ENCODE data around the gene CST7.

CST7 gene

GRCh38 chr20:24985802-24986201, 36.7 kb downstream of the CST7 start:
- Histone ChIP-seq H3K4me3 (ENCODE audit: low read length) (no peak overlapping the region), H3K4me1 (ENCODE audit: insufficient read depth, low read length) (no peaks in the 10 kb centered on the region), H3K9ac (ENCODE audit: low read depth, low read length) (no peak overlapping the region), H3K27ac (ENCODE audit: low read length) (no peak overlapping the region), H3K27me3 (ENCODE audit: insufficient read depth, low read length) (no peaks in the 10 kb centered on the region), H3K9me3 (ENCODE audit: insufficient read depth, low read depth, low read length) (no peaks in the 10 kb centered on the region), H3K36me3 (ENCODE audit: insufficient read depth, low read depth, low read length) (peaks cover 23% of the 10 kb centered on the region)

GRCh38 chr20:24986436-24987015, 37.5 kb downstream of the CST7 start:
- no peak overlapping the region for H3K4me3 ChIP-seq (ENCODE audit: low read length)
- no peaks in the 10 kb centered on the region for H3K9me3 ChIP-seq (ENCODE audit: insufficient read depth, low read depth, low read length)
- H3K9ac ChIP-seq (ENCODE audit: low read depth, low read length): no peak overlapping the region
- peaks cover 16% of the 10 kb centered on the region; the same call in 1 of the 2 replicates for H3K36me3 ChIP-seq (ENCODE audit: insufficient read depth, low read depth, low read length)
- no peak overlapping the region for H3K27ac ChIP-seq (ENCODE audit: low read length)
- H3K27me3 ChIP-seq (ENCODE audit: insufficient read depth, low read length): no peaks in the 10 kb centered on the region
- H3K4me1 ChIP-seq (ENCODE audit: insufficient read depth, low read length): no peaks in the 10 kb centered on the region

DNA sequence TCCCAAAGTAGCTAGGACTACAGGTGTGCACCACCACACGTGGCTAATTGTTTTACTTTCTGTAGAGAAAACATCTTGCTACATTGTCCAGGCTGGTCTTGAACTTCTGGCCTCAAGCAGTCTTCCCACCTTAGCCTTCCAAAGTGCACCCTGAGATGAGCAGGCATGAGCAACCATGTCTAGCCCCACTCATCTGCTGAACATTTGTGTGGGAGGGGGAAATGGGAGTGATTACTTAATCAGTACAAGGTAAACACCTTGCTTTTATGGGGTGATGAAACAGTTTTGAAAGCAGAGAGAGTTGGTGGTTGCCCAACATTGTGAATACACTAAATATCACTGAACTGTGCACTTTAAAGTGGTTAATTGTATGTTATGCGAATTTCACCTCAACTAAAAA, 38.2 kb downstream of the CST7 start:
- H3K27me3 ChIP-seq (ENCODE audit: insufficient read depth, low read length): no peaks in the 10 kb centered on the region
- no peaks in the 10 kb centered on the region for H3K9me3 ChIP-seq (ENCODE audit: insufficient read depth, low read depth, low read length)
- no peak overlapping the region for H3K27ac ChIP-seq (ENCODE audit: low read length)
- H3K9ac ChIP-seq (ENCODE audit: low read depth, low read length): no peak overlapping the region
- no peak overlapping the region for H3K4me3 ChIP-seq (ENCODE audit: low read length)
- no peaks in the 10 kb centered on the region for H3K4me1 ChIP-seq (ENCODE audit: insufficient read depth, low read length)
- H3K36me3 ChIP-seq (ENCODE audit: insufficient read depth, low read depth, low read length): peaks cover 9% of the 10 kb centered on the region; the same call in 1 of the 2 replicates

DNA sequence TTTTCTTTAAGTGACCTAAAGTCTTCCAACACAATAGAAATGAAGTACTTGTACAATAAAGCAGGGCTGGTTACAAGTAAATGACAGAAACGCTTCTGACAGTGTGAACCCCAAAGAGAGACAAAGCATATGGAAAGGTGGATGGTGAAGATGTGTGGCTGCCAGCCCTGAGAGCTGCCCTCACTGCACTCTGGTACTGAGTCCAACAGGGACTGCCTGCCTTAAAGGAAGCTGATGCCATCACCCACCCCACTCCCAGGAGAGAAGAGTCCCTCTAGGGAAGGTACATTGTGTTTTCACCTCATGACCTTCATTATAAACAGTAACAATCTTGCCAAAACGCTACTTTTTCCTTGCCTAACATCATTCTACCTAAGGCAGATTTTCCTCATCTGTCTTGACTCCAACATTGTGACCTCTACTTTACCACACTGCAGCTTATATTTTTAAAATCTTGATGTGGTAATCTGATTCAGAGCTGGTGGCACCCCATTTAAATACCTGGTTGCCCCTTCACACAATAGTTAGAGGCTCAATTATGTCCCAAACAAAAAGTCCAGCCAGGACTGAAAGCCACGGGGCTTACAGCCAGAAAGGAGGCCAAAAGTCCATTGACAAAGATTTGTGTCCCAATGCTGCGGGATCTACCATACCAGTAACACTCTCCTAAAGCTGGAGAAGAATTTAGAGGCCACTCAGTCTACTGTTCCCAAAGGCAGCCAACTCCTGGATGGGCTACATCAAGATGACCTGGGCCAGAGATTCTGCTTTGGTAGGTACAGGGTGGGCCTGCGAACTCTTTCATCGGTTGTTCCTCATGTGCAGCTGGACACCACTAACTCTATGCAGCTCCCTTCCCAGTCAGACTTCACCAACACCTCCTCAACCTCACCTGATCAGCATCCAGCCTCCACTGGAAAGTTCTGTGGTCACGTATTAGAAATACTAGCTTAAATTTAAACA, 39.1 kb downstream of the CST7 start:
- Histone ChIP-seq H3K4me3 (ENCODE audit: low read length) (no peak overlapping the region), H3K36me3 (ENCODE audit: insufficient read depth, low read depth, low read length) (peaks cover 3% of the 10 kb centered on the region; the same call in 1 of the 2 replicates), H3K9me3 (ENCODE audit: insufficient read depth, low read depth, low read length) (no peaks in the 10 kb centered on the region), H3K4me1 (ENCODE audit: insufficient read depth, low read length) (peaks cover 2% of the 10 kb centered on the region; the same call in 1 of the 2 replicates), H3K27me3 (ENCODE audit: insufficient read depth, low read length) (no peaks in the 10 kb centered on the region), H3K27ac (ENCODE audit: low read length) (no peak overlapping the region), H3K9ac (ENCODE audit: low read depth, low read length) (no peak overlapping the region)

DNA sequence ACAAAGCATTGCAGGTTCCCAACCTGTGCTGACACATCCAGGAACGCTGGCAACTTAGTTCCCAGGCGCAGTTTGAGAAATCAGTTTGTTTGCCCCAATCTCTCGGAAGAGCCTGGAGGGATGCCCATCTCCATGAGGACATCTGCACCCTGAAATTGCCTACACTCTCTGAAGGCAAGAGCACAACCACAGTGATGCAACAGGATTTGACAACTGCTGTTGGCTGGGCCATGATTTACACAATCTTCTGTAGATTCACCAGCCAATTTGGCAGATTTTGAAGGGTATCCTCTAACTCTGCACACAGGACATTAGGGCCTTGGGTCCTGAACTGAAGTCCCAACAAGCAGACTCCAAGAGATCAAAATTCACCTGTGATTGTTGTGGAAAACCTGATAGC, 40.1 kb downstream of the CST7 start:
- Histone ChIP-seq H3K27ac (ENCODE audit: low read length) (no peak overlapping the region), H3K9me3 (ENCODE audit: insufficient read depth, low read depth, low read length) (no peaks in the 10 kb centered on the region), H3K27me3 (ENCODE audit: insufficient read depth, low read length) (no peaks in the 10 kb centered on the region), H3K9ac (ENCODE audit: low read depth, low read length) (no peak overlapping the region), H3K4me1 (ENCODE audit: insufficient read depth, low read length) (peaks cover 2% of the 10 kb centered on the region; the same call in 1 of the 2 replicates), H3K4me3 (ENCODE audit: low read length) (no peak overlapping the region), H3K36me3 (ENCODE audit: insufficient read depth, low read depth, low read length) (no peaks in the 10 kb centered on the region; the same call in 1 of the 2 replicates)

- Histone ChIP-seq H3K9ac (ENCODE audit: low read depth, low read length) (no peak overlapping the region), H3K27me3 (ENCODE audit: insufficient read depth, low read length) (no peaks in the 10 kb centered on the region), H3K9me3 (ENCODE audit: insufficient read depth, low read depth, low read length) (no peaks in the 10 kb centered on the region), H3K4me1 (ENCODE audit: insufficient read depth, low read length) (peaks cover 2% of the 10 kb centered on the region; the same call in 1 of the 2 replicates), H3K27ac (ENCODE audit: low read length) (no peak overlapping the region), H3K36me3 (ENCODE audit: insufficient read depth, low read depth, low read length) (no peaks in the 10 kb centered on the region), H3K4me3 (ENCODE audit: low read length) (peak overlapping the region; percentile 92; the same call in 1 of the 2 replicates)
Measured at GRCh38 chr20:24990810-24991252, 41.8 kb downstream of the CST7 start.

- peak overlapping the region; percentile 92 for H3K4me3 ChIP-seq (ENCODE audit: low read length)
- H3K27ac ChIP-seq (ENCODE audit: low read length): no peak overlapping the region
- no peaks in the 10 kb centered on the region for H3K9me3 ChIP-seq (ENCODE audit: insufficient read depth, low read depth, low read length)
Measured at GRCh38 chr20:24991897-24992486, 42.9 kb downstream of the CST7 start.

DNA sequence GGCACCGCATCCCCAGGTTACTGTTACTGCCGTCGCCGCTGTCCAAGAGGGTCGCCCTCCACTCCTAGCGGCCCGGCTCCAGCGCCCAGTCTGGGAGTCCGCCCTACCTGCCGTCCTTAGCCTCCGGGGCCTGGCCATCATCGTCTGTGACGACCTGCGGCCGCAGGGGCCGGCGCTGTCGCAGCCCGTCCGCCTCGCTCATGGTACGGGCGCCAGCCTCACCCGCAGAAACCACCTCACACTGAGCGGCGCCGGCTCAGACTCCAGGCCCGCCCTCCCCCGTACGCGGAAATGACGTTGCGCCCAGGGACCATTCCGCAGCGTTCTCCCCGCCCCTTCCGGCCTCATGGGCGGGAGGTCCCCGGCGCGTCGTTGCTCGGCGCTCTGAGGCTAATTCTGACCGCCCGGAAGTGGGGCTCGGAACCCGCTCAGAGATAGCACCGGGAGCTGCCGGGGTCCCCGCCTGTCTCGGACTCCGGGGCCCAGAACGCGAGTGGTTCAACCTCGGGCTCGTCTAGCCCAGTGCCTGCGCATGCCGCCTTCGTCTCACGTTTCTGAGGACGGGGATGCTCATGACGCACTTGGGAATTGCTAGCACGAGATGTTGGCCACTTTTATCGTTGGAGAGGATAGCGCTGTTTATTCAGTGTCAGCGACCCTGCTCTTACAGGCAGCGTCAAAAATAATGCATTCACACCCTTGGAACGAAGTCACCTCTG, 43.6 kb downstream of the CST7 start, which contains the start of gene APMAP:
APMAP (minus strand) TSS at position 265 of the 719 bp plus-strand sequence; CDS start at position 202, 63 bp downstream.
- H3K9me3 ChIP-seq (ENCODE audit: insufficient read depth, low read depth, low read length): no peaks in the 10 kb centered on the region
- peaks cover 2% of the 10 kb centered on the region; the same call in 1 of the 2 replicates for H3K4me1 ChIP-seq (ENCODE audit: insufficient read depth, low read length)
- H3K27ac ChIP-seq (ENCODE audit: low read length): peak within 1 kb of the TSS; percentile 32
- H3K9ac ChIP-seq (ENCODE audit: low read depth, low read length): peak within 1 kb of the TSS; percentile 86
- no peaks in the 10 kb centered on the region for H3K36me3 ChIP-seq (ENCODE audit: insufficient read depth, low read depth, low read length)
- 0 out of 2 replicates have a peak, but pooled peaks cover under 1% of the 10 kb centered on the region for H3K27me3 ChIP-seq (ENCODE audit: insufficient read depth, low read length)
- peak within 1 kb of the TSS; percentile 92 for H3K4me3 ChIP-seq (ENCODE audit: low read length)

More at GRCh38 chr20:24991897-24992486, 42.9 kb downstream of the CST7 start:
- no peaks in the 10 kb centered on the region for H3K27me3 ChIP-seq (ENCODE audit: insufficient read depth, low read length)
- H3K4me1 ChIP-seq (ENCODE audit: insufficient read depth, low read length): peaks cover 2% of the 10 kb centered on the region; the same call in 1 of the 2 replicates
- H3K36me3 ChIP-seq (ENCODE audit: insufficient read depth, low read depth, low read length): no peaks in the 10 kb centered on the region
- peak overlapping the region; percentile 86; the same call in 1 of the 2 replicates for H3K9ac ChIP-seq (ENCODE audit: low read depth, low read length)

DNA sequence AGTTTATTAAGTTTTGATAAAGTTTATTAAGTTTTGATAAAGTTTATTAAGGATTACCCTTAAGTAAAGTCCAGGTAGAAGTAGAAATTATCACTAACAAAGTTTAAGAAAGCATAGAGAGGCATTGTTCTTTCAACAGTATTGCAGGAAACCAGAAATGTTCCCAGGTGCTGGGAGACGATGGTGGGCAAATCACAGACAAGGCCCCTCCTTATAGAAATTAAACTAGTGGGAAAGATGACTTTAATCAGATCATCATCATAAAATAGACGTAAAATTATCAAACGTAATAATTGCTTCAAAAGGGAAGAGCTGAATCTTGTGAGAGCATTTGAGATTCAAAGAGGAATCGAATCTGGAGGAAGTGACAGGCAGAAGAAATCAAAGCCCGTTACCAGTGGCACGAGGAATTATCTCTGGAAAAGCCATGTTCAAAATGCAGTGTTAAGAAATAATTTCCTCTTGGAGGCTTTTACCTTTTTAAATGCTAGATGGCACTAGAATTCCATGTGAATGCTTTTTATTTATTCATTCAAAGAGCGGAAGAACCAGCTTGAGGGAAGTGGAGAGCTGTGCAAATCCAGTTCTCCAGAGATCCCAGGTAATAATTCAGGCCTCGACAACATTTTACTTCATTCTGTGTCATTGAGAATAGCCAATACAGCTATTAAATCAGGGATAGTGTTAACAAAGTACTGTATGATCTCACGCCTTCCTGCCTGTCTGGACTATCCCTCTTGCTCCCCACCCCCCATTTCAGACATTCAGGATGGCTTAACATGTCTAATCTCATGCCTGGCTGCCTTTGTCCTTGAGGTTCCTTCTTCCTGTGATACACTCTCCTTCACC, 44.5 kb downstream of the CST7 start:
- peak overlapping the region; percentile 86; the same call in 1 of the 2 replicates for H3K9ac ChIP-seq (ENCODE audit: low read depth, low read length)
- H3K27ac ChIP-seq (ENCODE audit: low read length): no peak overlapping the region
- no peaks in the 10 kb centered on the region for H3K9me3 ChIP-seq (ENCODE audit: insufficient read depth, low read depth, low read length)
- H3K36me3 ChIP-seq (ENCODE audit: insufficient read depth, low read depth, low read length): no peaks in the 10 kb centered on the region
- H3K4me3 ChIP-seq (ENCODE audit: low read length): peak overlapping the region; percentile 92
- H3K4me1 ChIP-seq (ENCODE audit: insufficient read depth, low read length): peaks cover 2% of the 10 kb centered on the region; the same call in 1 of the 2 replicates
- peaks cover 9% of the 10 kb centered on the region; the same call in 1 of the 2 replicates for H3K27me3 ChIP-seq (ENCODE audit: insufficient read depth, low read length)

DNA sequence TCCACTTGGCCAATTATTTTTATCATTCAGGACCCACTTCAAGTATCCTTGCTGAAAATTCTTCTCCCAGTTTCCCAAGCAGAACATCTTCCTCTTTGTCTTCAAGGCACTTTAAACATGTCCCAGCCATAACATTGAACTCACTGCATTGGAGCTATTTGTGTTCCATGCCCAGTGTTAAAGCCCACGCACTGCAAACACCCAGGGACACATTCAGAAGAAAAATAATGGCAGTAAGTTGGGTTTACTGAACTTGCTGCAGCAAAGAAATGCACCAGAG, 45.1 kb downstream of the CST7 start:
- Histone ChIP-seq H3K9ac (ENCODE audit: low read depth, low read length) (no peak overlapping the region), H3K27ac (ENCODE audit: low read length) (no peak overlapping the region), H3K27me3 (ENCODE audit: insufficient read depth, low read length) (peaks cover 15% of the 10 kb centered on the region; the same call in 1 of the 2 replicates), H3K9me3 (ENCODE audit: insufficient read depth, low read depth, low read length) (no peaks in the 10 kb centered on the region), H3K4me3 (ENCODE audit: low read length) (no peak overlapping the region), H3K36me3 (ENCODE audit: insufficient read depth, low read depth, low read length) (no peaks in the 10 kb centered on the region), H3K4me1 (ENCODE audit: insufficient read depth, low read length) (peaks cover 2% of the 10 kb centered on the region; the same call in 1 of the 2 replicates)

Data from iPS-20b (cell line).